Measurements from ENCODE around the gene PCDHGC4.
A peak's percentile ranks its signal among the peaks of the same experiment; 100 is the strongest.

Gene PCDHGC4

GRCh38 chr5:141523991-141524390 is 39.2 kb downstream of the PCDHGC4 start:
- TF ChIP-seq, protein P1, sequence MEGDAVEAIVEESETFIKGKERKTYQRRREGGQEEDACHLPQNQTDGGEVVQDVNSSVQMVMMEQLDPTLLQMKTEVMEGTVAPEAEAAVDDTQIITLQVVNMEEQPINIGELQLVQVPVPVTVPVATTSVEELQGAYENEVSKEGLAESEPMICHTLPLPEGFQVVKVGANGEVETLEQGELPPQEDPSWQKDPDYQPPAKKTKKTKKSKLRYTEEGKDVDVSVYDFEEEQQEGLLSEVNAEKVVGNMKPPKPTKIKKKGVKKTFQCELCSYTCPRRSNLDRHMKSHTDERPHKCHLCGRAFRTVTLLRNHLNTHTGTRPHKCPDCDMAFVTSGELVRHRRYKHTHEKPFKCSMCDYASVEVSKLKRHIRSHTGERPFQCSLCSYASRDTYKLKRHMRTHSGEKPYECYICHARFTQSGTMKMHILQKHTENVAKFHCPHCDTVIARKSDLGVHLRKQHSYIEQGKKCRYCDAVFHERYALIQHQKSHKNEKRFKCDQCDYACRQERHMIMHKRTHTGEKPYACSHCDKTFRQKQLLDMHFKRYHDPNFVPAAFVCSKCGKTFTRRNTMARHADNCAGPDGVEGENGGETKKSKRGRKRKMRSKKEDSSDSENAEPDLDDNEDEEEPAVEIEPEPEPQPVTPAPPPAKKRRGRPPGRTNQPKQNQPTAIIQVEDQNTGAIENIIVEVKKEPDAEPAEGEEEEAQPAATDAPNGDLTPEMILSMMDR (IDR thresholded peaks at IDR 0.05; ENCODE audit: control extremely low read depth, extremely low read depth, low read depth, missing control alignments) = no peak
- DNase-seq (ENCODE audit: extremely low spot score) = no peak
- POLR2A ChIA-PET = no interaction called here
- CTCF ChIA-PET = interaction anchor here (0.6 to 11.2 kb wide), 40 partner anchors 9 to 204 kb away, joined by 3 to 214 read pairs (median 6); partner anchors contain the start of genes HDAC3, PCDHGA10, PCDHGA11 and PCDHGA12

- CTCF ChIA-PET = interaction anchor here (0.6 to 11.2 kb wide), 37 partner anchors 8 to 205 kb away, joined by 3 to 214 read pairs (median 6); partner anchors contain the start of genes HDAC3, PCDHGA10, PCDHGA11 and PCDHGA12
- peak; percentile 78 for DNase-seq (ENCODE audit: extremely low spot score)
- TF ChIP-seq, protein P1 (IDR thresholded peaks at IDR 0.05; ENCODE audit: control extremely low read depth, extremely low read depth, low read depth, missing control alignments) = peak; percentile 99
- POLR2A ChIA-PET = no interaction called here
Observed at GRCh38 chr5:141524604-141525597, 40.1 kb downstream of the PCDHGC4 start.

DNA sequence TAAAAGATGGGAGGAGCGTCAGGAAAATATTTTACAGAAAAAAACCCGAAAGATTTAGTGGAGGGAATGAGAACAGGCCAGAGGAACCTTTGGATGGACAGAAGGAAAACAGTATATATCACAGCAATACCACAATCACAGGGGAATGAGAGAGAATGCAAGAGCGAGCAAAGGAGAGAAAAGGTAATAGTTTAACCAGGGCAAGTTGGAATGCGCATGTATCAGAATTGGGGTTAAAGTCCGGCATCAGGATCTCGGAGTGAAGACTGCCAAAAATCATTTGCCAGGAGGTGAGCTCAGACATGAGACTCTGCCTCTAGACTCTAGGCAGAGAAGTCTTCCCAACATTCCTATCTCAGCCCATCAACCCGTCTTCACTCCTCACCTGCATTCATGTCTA is 40.8 kb downstream of the PCDHGC4 start:
- CTCF ChIA-PET = interaction anchor here (1.3 to 11.2 kb wide), 19 partner anchors 8 to 206 kb away, joined by 3 to 214 read pairs (median 11); partner anchors contain the start of genes HDAC3, PCDHGA10, PCDHGA11 and PCDHGB7
- POLR2A ChIA-PET = no interaction called here
- DNase-seq (ENCODE audit: extremely low spot score) = no peak
- TF ChIP-seq, protein P1 (IDR thresholded peaks at IDR 0.05; ENCODE audit: control extremely low read depth, extremely low read depth, low read depth, missing control alignments) = no peak

DNA sequence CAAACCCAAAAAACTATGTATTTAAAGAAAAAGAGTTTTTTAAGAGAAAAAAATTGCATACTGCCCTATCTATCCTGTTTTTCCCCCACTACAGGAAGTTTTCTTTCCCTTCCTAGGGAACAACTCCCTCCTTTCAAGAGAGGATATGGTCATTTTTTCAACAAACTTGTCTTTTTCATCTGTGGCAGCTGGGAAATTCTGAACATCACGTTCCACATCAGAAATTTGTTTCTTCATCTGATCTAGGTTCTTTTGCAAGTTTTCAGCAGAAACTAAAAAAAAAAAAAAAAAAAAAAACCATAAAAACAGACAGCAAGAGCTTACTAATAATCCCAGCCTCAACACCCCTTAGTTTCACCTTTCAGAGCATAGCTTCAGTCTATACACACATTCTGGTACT is 42.6 kb downstream of the PCDHGC4 start:
- ChIA-PET POLR2A (no interaction called here), CTCF (interaction anchor here (0.9 to 11.2 kb wide), 8 partner anchors 10 to 158 kb away, joined by 3 to 127 read pairs (median 12); partner anchors contain the start of genes PCDHGA10, PCDHGA11, PCDHGB3 and PCDHGB7)

GRCh38 chr5:141528291-141528984 is 43.6 kb downstream of the PCDHGC4 start:
- no peak for DNase-seq (ENCODE audit: extremely low spot score)
- POLR2A ChIA-PET = interaction anchor here (0.6 kb wide), 1 partner anchor 19 kb away, joined by 3 read pairs; no protein-coding TSS in a partner anchor

More for the DNA sequence above, 42.6 kb downstream of the PCDHGC4 start:
- TF ChIP-seq, protein P1 (IDR thresholded peaks at IDR 0.05; ENCODE audit: control extremely low read depth, extremely low read depth, low read depth, missing control alignments) = no peak
- DNase-seq (ENCODE audit: extremely low spot score) = no peak

More at GRCh38 chr5:141528291-141528984, 43.6 kb downstream of the PCDHGC4 start:
- CTCF ChIA-PET = interaction anchor here (0.9 to 11.2 kb wide), 13 partner anchors 9 to 170 kb away, joined by 3 to 127 read pairs (median 6); partner anchors contain the start of genes DIAPH1, PCDHGA10, PCDHGA11 and PCDHGB7
- TF ChIP-seq, protein P1 (IDR thresholded peaks at IDR 0.05; ENCODE audit: control extremely low read depth, extremely low read depth, low read depth, missing control alignments) = no peak

Measured in GM10248 (cell line).